Rectal smooth muscle tissue (tissue), 1 donor: ENCODE results near the gene NPPC.

Experiments
- H3K27ac ChIP-seq: one replicate; pipeline ENCODE4 v1.7.0; 2013; ENCODE audit warnings: low read depth, low read length, inconsistent platforms
- H3K27me3 ChIP-seq: one replicate; pipeline ENCODE4 v1.7.0; 2013; ENCODE audit warnings: low read length; ENCODE audit not compliant: control insufficient read depth, insufficient read depth
- H3K36me3 ChIP-seq: one replicate; pipeline ENCODE4 v1.7.0; 2013; ENCODE audit warnings: low read length; ENCODE audit not compliant: control insufficient read depth, insufficient read depth
- H3K4me1 ChIP-seq: one replicate; pipeline ENCODE4 v1.7.0; 2013; ENCODE audit warnings: low read length; ENCODE audit not compliant: control insufficient read depth, insufficient read depth
- H3K4me3 ChIP-seq: one replicate; pipeline ENCODE4 v1.7.0; 2013; ENCODE audit warnings: low read length
- H3K9ac ChIP-seq: one replicate; pipeline ENCODE4 v1.7.0; 2013; ENCODE audit warnings: low read length

NPPC gene

DNA sequence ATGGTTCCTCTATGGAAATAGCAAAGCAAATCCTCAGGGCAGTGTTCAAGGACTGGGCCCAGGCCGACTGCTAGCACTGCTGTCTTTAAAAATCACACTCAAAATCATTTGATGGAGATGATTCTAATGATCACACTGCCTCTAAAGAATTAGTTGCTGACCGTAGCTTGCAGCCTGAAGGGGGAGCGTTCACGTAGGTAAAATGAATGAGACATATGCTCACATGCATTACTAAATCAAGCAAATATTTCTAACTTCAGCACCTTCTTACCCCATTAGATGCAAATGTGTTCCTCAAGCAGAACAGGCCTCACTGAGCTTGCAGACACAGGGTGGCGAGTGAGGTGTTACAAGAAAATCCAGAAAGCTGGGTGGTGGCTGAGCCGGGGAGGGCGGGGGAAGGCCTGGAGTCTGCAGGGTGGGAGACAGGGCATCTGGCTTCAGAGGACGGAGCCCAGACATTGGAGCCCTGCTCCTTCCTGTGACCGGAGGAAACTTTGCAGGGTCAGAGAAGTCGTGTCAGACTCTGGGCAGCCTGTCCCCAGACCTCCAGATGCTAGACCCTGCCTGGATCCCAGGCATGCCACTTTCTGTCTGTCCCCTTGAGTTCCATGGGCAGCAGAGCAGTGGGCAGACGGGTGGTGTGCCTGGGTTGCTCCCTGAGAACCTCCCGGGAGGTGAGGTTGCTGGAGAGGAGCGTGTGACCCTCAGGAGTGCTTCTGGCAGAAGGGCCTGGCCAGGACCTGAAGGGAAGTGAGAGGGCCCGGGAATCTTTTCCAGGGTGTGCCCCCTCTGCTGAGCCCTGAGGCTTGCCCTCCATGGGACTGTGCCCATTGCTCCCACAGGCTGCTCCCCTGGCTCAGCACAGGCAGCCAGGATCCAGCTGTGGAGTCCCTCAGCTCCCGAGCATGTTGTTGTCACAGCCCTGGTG, 7.1 kb upstream of the NPPC start:
- no peaks in the 10 kb centered on the region for H3K36me3 ChIP-seq
- H3K27ac ChIP-seq, result no peak overlapping the region
- H3K4me3 ChIP-seq, result no peak overlapping the region
- H3K27me3 ChIP-seq, result no peaks in the 10 kb centered on the region
- no peaks in the 10 kb centered on the region for H3K4me1 ChIP-seq
- no peak overlapping the region for H3K9ac ChIP-seq

DNA sequence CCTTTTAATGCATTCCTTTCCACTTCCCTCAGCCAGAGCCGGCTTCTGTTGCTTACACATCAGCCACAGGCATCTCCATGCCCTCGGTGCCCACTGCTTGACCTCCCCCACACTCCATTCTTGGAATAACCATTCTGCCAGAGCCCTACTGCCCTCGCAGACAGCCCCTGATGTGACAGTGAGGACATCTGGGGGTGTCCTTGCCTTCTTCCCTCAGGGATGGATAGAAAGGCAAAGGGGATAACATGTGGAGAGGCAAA, 6.4 kb upstream of the NPPC start:
- H3K4me1 ChIP-seq, result no peaks in the 10 kb centered on the region
- H3K27me3 ChIP-seq, result no peaks in the 10 kb centered on the region
- H3K36me3 ChIP-seq, result no peaks in the 10 kb centered on the region
- no peak overlapping the region for H3K27ac ChIP-seq
- H3K4me3 ChIP-seq, result no peak overlapping the region
- H3K9ac ChIP-seq, result no peak overlapping the region

DNA sequence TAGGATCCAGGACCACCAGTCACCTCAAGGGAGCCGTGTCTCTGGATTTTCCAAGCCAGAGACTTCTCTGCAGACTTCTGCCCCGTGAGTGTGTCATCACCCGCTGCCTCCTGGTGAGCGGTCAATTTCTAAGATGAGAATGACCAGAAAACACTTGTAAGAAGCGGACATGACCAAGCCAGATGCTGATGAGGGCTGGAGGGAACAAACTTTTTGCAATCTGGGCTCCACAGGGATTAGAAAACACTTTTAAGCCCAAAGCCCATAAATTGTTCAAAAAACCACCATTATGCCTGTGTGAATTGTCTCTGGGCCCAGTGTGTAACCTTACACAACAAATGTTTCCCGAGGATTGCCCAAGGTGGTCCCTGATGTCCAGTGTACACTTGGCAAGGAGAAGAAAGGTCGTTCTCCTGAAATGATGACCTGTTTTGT, 5.3 kb upstream of the NPPC start:
- Histone ChIP-seq H3K4me3 (no peak overlapping the region), H3K36me3 (no peaks in the 10 kb centered on the region), H3K9ac (no peak overlapping the region), H3K27ac (no peak overlapping the region), H3K27me3 (peaks cover 11% of the 10 kb centered on the region), H3K4me1 (no peaks in the 10 kb centered on the region)

DNA sequence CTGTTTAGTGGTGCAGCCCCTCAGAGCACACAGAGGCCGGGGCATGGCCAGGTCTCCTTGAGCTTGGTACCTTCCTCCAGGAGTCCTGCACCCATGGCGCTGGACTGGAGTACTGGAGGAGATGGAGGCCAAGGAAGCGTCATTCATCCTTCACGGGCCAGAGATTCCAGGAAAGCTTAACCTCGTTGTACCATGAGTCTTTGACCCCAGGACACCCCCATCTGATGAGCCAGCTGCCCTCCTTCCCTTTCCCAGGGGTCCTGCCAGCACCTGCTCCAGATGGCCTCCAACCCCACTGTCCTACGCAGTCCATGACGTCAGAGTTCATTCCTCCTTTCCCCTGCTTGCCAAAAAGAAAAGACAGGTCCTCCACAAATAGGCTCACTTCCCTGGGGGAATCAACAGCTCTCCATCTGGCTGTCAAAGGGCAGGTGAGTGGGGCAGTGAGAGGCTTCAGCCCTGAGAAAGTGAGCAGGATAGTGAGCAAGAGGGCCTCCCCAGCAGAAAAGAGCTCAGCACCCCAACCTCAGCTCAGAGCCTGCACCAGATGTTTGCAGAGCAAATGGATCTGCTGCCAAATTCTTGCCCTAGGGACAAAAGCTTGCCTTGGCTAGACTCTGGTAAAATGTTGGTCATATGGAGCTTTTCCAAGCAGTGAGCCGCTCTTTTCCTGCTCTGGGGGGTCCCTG, 4.5 kb upstream of the NPPC start:
- no peak overlapping the region for H3K27ac ChIP-seq

DNA sequence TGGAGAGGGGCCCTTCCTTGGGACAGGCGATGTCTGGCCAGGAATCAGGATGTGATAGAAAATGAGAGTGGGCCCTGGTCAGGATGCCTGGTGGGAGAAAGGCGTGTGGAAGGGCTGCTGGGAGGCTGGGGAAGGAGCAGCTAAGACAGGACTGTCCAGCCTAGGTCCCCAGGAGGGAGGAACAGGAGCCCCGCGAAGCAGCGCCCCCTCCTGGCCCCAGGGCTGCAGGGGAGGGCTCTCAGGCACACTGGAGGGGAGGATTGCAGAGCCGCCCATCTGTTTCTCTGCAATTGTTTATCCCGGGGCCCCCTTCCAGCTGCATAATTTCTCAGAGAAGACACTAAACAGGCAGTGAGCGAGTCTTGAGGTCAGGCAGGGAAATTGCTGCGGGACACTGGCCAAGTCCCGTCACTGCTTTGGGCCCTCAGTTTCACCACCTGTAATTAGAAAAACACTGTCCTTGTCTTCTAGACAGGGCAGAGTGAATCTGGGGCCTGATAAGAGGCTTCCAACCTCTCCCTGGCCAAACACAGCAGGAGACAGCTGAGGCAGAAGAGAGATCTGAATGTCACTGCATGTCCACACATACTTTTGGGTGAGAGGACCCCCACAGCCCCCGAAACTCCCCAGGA, 3.9 kb upstream of the NPPC start:
- Histone ChIP-seq H3K27ac (no peak overlapping the region), H3K27me3 (peaks cover 17% of the 10 kb centered on the region), H3K36me3 (no peaks in the 10 kb centered on the region), H3K4me3 (no peak overlapping the region), H3K4me1 (no peaks in the 10 kb centered on the region), H3K9ac (no peak overlapping the region)

More for the DNA sequence above, 4.5 kb upstream of the NPPC start:
- Histone ChIP-seq H3K4me3 (no peak overlapping the region), H3K4me1 (no peaks in the 10 kb centered on the region), H3K27me3 (peaks cover 15% of the 10 kb centered on the region), H3K9ac (no peak overlapping the region), H3K36me3 (no peaks in the 10 kb centered on the region)

DNA sequence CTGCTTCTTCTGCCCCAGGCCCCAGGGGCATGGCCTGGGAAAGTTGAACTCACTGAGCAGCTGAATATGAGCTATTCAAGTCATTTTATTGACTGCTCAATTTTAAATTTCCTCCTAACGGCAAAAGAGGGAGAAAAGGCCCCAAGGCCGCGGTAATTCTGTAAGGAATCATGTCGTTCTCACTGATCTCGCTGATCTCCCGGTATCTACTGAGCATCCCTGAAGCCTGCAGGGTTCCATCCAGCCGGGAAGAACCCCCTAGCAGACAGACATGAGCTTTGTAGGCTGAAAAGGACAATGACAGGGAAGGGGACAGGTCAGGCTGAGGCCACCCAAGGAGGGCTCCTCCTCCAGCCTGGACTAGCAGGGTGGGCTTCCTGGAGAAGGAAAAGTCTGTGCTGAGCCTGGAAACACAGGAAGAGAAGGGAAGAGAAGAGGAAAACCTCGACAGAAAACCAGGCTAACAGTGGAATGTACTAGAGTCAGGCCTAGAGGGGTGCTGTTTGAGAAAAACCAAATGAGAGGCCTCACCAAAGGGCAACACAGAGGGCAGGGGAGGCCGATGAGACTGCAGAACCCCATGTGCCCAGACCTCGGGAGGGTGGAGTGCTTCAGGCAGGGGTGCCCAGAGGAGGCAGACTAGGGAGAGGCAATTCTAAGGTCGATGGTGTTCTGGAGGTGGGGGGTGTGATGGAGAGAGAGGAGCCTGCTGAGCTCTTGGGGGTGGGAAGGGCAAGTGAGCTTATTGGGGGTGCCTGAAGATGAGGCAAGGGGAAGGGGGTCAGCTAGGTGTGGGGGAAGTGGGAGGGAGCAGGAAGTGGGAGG, 2.9 kb upstream of the NPPC start:
- Histone ChIP-seq H3K27me3 (peaks cover 20% of the 10 kb centered on the region), H3K4me1 (no peaks in the 10 kb centered on the region), H3K36me3 (no peaks in the 10 kb centered on the region), H3K4me3 (no peak overlapping the region), H3K27ac (no peak overlapping the region), H3K9ac (no peak overlapping the region)

DNA sequence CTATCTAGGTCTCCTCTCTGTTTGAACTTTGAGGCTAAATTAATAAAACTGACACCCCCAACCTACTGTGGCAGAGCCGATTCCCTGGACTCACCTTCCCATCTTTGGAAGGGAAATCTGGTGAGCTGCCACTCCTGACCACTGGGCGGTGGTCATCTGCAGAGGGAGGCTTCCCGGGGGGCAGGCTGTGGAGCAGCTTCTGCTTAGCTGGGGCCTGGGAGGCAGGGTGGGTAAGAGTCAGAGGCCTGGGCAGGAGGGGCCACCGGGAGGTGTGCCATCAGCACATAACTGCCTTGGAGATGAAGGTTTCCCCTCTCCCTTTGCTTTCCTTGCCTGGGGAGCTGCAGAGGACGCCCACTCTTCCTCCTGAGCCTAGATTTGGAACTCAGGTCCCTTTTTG, 2.3 kb upstream of the NPPC start:
- H3K36me3 ChIP-seq, result no peaks in the 10 kb centered on the region
- H3K9ac ChIP-seq, result no peak overlapping the region
- H3K27ac ChIP-seq, result no peak overlapping the region
- H3K4me3 ChIP-seq, result no peak overlapping the region
- H3K27me3 ChIP-seq, result peaks cover 20% of the 10 kb centered on the region
- no peaks in the 10 kb centered on the region for H3K4me1 ChIP-seq

DNA sequence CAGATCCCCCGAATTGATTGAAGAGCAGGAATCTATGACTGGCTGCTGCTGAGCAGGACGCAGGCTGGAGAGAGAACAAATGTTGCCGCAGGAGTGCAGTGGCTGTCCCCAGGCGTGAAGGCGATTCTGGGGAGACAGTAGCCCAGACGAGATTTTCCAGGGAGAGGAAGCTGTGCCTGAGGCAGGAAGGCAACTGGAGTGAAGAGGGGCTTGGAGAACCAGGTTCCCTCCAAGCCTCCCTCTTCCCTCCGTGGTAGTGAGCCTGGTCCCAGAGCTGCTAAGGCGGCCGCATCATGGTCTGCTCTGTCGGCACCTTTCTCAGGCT, 1.3 kb upstream of the NPPC start:
- Histone ChIP-seq H3K4me3 (no peak overlapping the region), H3K4me1 (no peaks in the 10 kb centered on the region), H3K9ac (no peak overlapping the region)

DNA sequence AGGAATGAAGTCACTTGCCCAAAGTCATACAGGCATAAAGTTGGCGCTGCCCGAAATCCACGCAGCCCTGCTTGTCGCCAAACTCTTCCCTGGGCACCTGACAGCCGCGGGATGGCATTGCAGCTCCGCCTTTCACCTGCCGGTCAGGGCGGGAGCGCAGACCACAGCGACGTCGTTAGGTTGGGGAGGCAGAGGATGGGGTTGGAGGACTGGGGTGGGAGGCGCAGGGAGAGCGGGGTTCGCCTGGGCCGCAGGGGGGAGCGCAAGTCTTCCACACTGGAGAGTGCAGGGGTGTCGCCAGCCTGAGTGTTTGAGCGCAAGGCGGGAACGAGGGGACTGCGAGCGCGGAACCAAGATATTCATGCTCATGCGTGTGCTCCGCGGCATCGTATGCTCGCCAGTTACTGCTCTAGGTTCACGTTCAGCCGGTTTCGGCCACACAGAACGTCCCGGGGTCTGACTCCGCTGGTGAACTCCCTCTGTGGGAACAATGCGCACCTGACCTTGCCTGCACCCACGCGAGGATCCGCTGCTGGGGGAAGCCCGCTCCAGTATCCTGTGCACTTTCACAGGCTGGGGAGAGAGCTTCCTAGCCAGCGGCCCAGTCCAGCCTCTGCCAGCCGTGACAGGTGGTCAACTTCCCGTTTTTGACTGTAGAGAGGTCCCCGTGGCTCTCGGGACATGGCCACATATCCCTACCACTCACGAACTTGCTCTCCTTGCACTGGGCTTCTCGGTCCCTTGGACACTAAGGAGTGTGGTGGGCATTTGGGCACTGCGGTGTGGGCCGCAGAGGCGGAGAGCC, 767 bp upstream of the NPPC start:
- H3K27ac ChIP-seq, result no peak overlapping the region
- H3K4me3 ChIP-seq, result peak overlapping the region; percentile 66
- H3K36me3 ChIP-seq, result no peaks in the 10 kb centered on the region
- no peak overlapping the region for H3K9ac ChIP-seq
- no peaks in the 10 kb centered on the region for H3K4me1 ChIP-seq
- H3K27me3 ChIP-seq, result peaks cover 24% of the 10 kb centered on the region

More for the DNA sequence above, 1.3 kb upstream of the NPPC start:
- no peak overlapping the region for H3K27ac ChIP-seq
- peaks cover 20% of the 10 kb centered on the region for H3K27me3 ChIP-seq
- no peaks in the 10 kb centered on the region for H3K36me3 ChIP-seq

DNA sequence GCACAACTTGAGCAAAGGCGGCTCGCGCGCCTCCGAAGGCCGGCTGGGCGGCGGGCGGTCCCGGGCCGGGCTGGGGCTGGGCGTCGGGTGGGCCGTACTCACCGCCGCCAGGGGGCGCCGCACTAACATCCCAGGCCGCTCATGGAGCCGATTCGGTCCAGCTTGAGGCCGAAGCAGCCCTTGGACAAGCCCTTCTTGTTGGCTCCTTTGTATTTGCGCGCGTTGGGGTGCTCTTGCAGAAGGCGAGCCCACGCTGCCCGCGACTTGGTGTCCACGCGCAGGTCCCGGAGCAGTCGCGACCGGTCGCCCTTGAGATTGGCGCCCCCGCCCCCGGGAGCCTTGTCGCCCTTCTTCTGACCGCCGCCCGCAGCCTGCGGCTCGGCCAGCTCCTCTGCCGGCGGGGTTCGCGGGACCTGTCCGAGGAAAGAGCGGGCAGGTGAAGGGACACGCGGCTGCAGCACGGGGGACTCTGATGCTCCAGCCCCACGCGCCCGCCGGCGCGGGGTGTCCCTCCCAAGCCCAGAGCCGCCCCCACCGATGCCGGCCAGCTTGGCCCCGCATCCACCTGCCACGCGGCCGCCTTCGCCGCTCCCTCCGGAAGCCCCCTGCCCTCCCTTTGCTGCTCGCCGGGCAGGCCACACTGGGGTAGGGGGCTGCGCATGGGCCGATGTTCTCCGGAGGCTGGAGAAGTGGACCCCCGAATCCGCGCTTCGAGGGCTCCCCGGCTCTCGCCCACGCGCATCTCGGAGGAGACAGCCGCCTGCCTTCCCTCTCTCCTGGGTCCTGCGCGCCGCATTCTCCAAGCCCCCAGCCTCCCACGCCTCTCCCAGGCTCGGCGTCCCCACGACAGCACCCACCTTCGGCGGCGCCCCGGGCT, 655 bp downstream of the NPPC start:
- H3K4me3 ChIP-seq, result peak overlapping the region; percentile 66
- peaks cover 24% of the 10 kb centered on the region for H3K27me3 ChIP-seq
- H3K36me3 ChIP-seq, result no peaks in the 10 kb centered on the region
- no peaks in the 10 kb centered on the region for H3K4me1 ChIP-seq
- H3K9ac ChIP-seq, result no peak overlapping the region
- no peak overlapping the region for H3K27ac ChIP-seq

DNA sequence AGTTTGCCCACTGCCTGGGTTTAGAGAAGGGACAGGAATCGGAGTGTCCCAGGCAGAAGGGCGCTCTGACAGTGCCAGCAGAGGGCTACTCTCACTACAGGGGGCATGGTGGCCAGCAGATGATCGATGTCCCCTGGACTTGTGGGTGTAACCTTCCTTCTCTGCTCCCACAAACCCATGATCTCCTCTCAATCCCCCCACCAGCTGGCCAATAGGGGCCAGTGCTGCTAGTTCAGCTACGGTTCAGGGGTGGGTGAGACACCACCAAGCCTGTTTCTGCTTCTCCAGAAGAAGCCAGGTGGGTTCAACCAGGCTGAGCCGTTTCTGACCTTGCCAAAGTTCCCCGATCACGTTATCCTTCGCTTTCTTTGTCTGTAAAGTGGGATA, 1.3 kb downstream of the NPPC start:
- peak overlapping the region; percentile 30 for H3K4me3 ChIP-seq
- no peak overlapping the region for H3K27ac ChIP-seq
- no peaks in the 10 kb centered on the region for H3K4me1 ChIP-seq
- H3K27me3 ChIP-seq, result peaks cover 24% of the 10 kb centered on the region
- no peak overlapping the region for H3K9ac ChIP-seq
- no peaks in the 10 kb centered on the region for H3K36me3 ChIP-seq
